K562 (cell line): Measurements from ENCODE around the gene SHF. TPM values are rescaled to one million over a fixed set of nuclear protein-coding genes. Genes with fewer than 3 reads are reported as not detected.

Experiments
- HCFC1 ChIP-seq: IDR thresholded peaks from 2 replicates; pipeline ENCODE4 v1.6.1; 2012; ENCODE audit warnings: low read depth, low read length, improper control_type of control experiment
- NCOA6 ChIP-seq: fragments of 450-650 bp; IDR thresholded peaks from 2 replicates; pipeline ENCODE4 v1.6.1; 2017; ENCODE audit warnings: mild to moderate bottlenecking
- NFYB ChIP-seq: IDR thresholded peaks from 2 replicates; pipeline ENCODE4 v1.6.1; 2011; ENCODE audit warnings: mild to moderate bottlenecking, moderate library complexity; ENCODE audit not compliant: insufficient read length; ENCODE audit errors: extremely low read depth
- RREB1 ChIP-seq: fragments of 250-450 bp; sonication (Bioruptor Pico); IDR thresholded peaks from 2 replicates; pipeline ENCODE4 v1.4.0; 2020
- SRF ChIP-seq, 2 experiments: fragments of 250-450, 450-650 bp in 1 of 2; sonication (Bioruptor Pico) in 1 of 2; sonication (generic) in 1 of 2; formaldehyde crosslinking; IDR thresholded peaks; 2 replicates each; pipeline versions ENCODE4 v1.5.0 to v1.5.1; 2020 to 2022; ENCODE audit warnings: mild to moderate bottlenecking in 1 of 2, missing genetic modification reagents in 1 of 2
- TRIM25 ChIP-seq: fragments of 450-650 bp; IDR thresholded peaks from 2 replicates; pipeline ENCODE4 v1.7.0; 2016; ENCODE audit warnings: borderline replicate concordance
- polyA plus RNA-seq, 8 experiments: library from polyadenylated mRNA; depleted of rRNA in 4 of 8; stranded (reverse) in 5 of 8; unstranded in 3 of 8; fragments of >200 nt; fragmentation: Nextera tagmentation in 2 of 8; fragmentation: Illumina TruSeq in 1 of 8; extraction: Ambion mirVana in 2 of 8; extraction: Trizol in 1 of 8; gene quantifications; 2 replicates each; pipeline versions ENCODE4 v1.2.1 to v1.2.3, GENCODE V29; 2011 to 2014; ENCODE audit warnings: inconsistent platforms in 1 of 8, missing spikeins in 1 of 8
- total RNA-seq, 7 experiments: library from RNA; depleted of rRNA in 6 of 7; stranded (reverse); fragments of >200 nt in 6 of 7; fragmentation: Illumina TruSeq in 2 of 7; extraction: Trizol in 2 of 7; gene quantifications; 2 replicates each; pipeline versions ENCODE4 v1.2.1 to v1.2.3, GENCODE V29; 2011 to 2021; ENCODE audit warnings: low replicate concordance in 1 of 7

SHF gene
- total and polyA plus RNA-seq, 9 of the 15 experiments (the other 6 are each of a cell fraction or from before 2014, with no cell fraction given), result 0.51 to 2.2 (median 0.85) TPM; not detected in 2

- TF ChIP-seq RREB1 (CRISPR knock-in tag) (no peak), SRF (CRISPR knock-in tag; IDR thresholded peaks at IDR 0.05) (no peak), NCOA6 (no peak), HCFC1 (no peak), NFYB (no peak), TRIM25 (no peak)
Observed at GRCh38 chr15:45143946-45144345, 43.8 kb downstream of the SHF start (continued).
